HepG2 (cell line): ENCODE data around the gene EFNA3. TPM values are rescaled to one million over a fixed set of nuclear protein-coding genes. Genes with fewer than 3 reads are reported as not detected.

ENCODE experiments used
- ATF1 ChIP-seq: IDR thresholded peaks from 2 replicates; pipeline ENCODE4 v1.6.1; 2016; ENCODE audit warnings: mild to moderate bottlenecking, control low read depth
- FOXP1 ChIP-seq, 2 experiments: fragments of 450-650 bp in 1 of 2; IDR thresholded peaks; 2 replicates each; pipeline ENCODE4 v1.6.1; 2017 to 2018; ENCODE audit warnings: antibody characterized with exemption in 1 of 2
- GTF2F1 ChIP-seq: fragments of 150-350 bp; IDR thresholded peaks from 2 replicates; pipeline ENCODE4 v1.6.1; 2014; ENCODE audit warnings: low read length
- HNF4G ChIP-seq, 2 experiments: sonication (generic) in 1 of 2; formaldehyde crosslinking in 1 of 2; IDR thresholded peaks; 2 replicates each; pipeline versions ENCODE4 v1.4.0 to v1.6.1; 2011 to 2020; ENCODE audit warnings: borderline replicate concordance in 2 of 2, low read depth in 2 of 2, mild to moderate bottlenecking in 2 of 2, low read length in 1 of 2, missing genetic modification reagents in 1 of 2, moderate library complexity in 1 of 2
- HNRNPLL ChIP-seq: fragments of 200-400 bp; formaldehyde crosslinking; IDR thresholded peaks from 2 replicates; pipeline ENCODE4 v1.6.1; 2017; ENCODE audit warnings: mild to moderate bottlenecking, low read depth, low read length; ENCODE audit not compliant: poor library complexity, severe bottlenecking
- KLF6 ChIP-seq: IDR thresholded peaks from 2 replicates; pipeline ENCODE4 v1.8.0; 2016; ENCODE audit warnings: missing biosample characterization, missing genetic modification reagents
- MAFF ChIP-seq: IDR thresholded peaks from 2 replicates; pipeline ENCODE4 v1.6.1; 2011; ENCODE audit warnings: low read depth, low read length, improper control_type of control experiment
- NFKB2 ChIP-seq: sonication (generic); formaldehyde crosslinking; IDR thresholded peaks from 2 replicates; pipeline ENCODE4 v1.4.0; 2020; ENCODE audit warnings: missing genetic modification reagents, borderline replicate concordance
- NFRKB ChIP-seq: fragments of 450-650 bp; IDR thresholded peaks from 2 replicates; pipeline ENCODE4 v1.6.1; 2017
- NPAS2 ChIP-seq: sonication (generic); formaldehyde crosslinking; IDR thresholded peaks from 2 replicates; pipeline ENCODE4 v1.8.0; 2022; ENCODE audit warnings: mild to moderate bottlenecking, missing genetic modification reagents, borderline replicate concordance
- NRL ChIP-seq: sonication (generic); formaldehyde crosslinking; IDR thresholded peaks from 2 replicates; pipeline ENCODE4 v1.5.0; 2020; ENCODE audit warnings: missing genetic modification reagents, mild to moderate bottlenecking, moderate library complexity, borderline replicate concordance
- PTBP1 ChIP-seq: fragments of 200-400 bp; formaldehyde crosslinking; IDR thresholded peaks from 2 replicates; pipeline ENCODE4 v1.6.1; 2018; ENCODE audit warnings: low read length, low read depth; ENCODE audit not compliant: poor library complexity, severe bottlenecking
- TCF7L2 ChIP-seq: IDR thresholded peaks from 2 replicates; pipeline ENCODE4 v1.6.1; 2011; ENCODE audit warnings: mild to moderate bottlenecking, low read depth, low read length, moderate library complexity
- TEF ChIP-seq: sonication (generic); formaldehyde crosslinking; IDR thresholded peaks from 2 replicates; pipeline ENCODE4 v1.5.0; 2020; ENCODE audit warnings: missing genetic modification reagents
- TOPORS ChIP-seq: sonication (generic); formaldehyde crosslinking; IDR thresholded peaks from 2 replicates; pipeline ENCODE4 v1.8.0; 2023; ENCODE audit warnings: mild to moderate bottlenecking, missing genetic modification reagents
- WIZ ChIP-seq: sonication (generic); formaldehyde crosslinking; IDR thresholded peaks from 2 replicates; pipeline ENCODE4 v1.5.1; 2020; ENCODE audit warnings: mild to moderate bottlenecking, missing genetic modification reagents
- XBP1 ChIP-seq: sonication (generic); formaldehyde crosslinking; IDR thresholded peaks from 2 replicates; pipeline ENCODE4 v1.5.0; 2020; ENCODE audit warnings: missing genetic modification reagents
- ZBTB46 ChIP-seq: sonication (generic); formaldehyde crosslinking; IDR thresholded peaks from 2 replicates; pipeline ENCODE4 v1.4.0; 2020; ENCODE audit warnings: mild to moderate bottlenecking, missing genetic modification reagents, borderline replicate concordance
- ZNF296 ChIP-seq: sonication (generic); formaldehyde crosslinking; conservative IDR thresholded peaks from 2 replicates; pipeline ENCODE4 v1.5.0; 2020; ENCODE audit warnings: mild to moderate bottlenecking, missing genetic modification reagents
- ZNF484 ChIP-seq: sonication (generic); formaldehyde crosslinking; IDR thresholded peaks from 2 replicates; pipeline ENCODE4 v1.5.1; 2020; ENCODE audit warnings: mild to moderate bottlenecking, low read depth, missing genetic modification reagents, borderline replicate concordance
- ZNF781 ChIP-seq: sonication (generic); formaldehyde crosslinking; IDR thresholded peaks from 2 replicates; pipeline ENCODE4 v1.5.1; 2020; ENCODE audit warnings: borderline replicate concordance, mild to moderate bottlenecking, missing genetic modification reagents; ENCODE audit errors: not compliant biosample characterization
- ZNF788 ChIP-seq: sonication (generic); formaldehyde crosslinking; IDR thresholded peaks from 2 replicates; pipeline ENCODE4 v1.5.0; 2020; ENCODE audit warnings: mild to moderate bottlenecking, missing genetic modification reagents, borderline replicate concordance
- ZNF879 ChIP-seq: sonication (generic); formaldehyde crosslinking; IDR thresholded peaks from 2 replicates; pipeline ENCODE4 v1.8.1; 2023; ENCODE audit warnings: missing genetic modification reagents
- ZZZ3 ChIP-seq: sonication (generic); formaldehyde crosslinking; IDR thresholded peaks from 2 replicates; pipeline ENCODE4 v1.4.0; 2020; ENCODE audit warnings: missing genetic modification reagents, mild to moderate bottlenecking, borderline replicate concordance
- polyA plus RNA-seq, 8 experiments: library from polyadenylated mRNA; depleted of rRNA in 3 of 8; stranded (reverse) in 7 of 8; unstranded in 1 of 8; fragments of >200 nt; fragmentation: Illumina TruSeq in 4 of 8; extraction: Trizol in 4 of 8; gene quantifications; 2 replicates each; pipeline versions ENCODE4 v1.2.1 to v1.2.3, GENCODE V29; 2011 to 2016; ENCODE audit warnings: low read depth in 4 of 8, missing spikeins in 1 of 8, mixed read lengths in 1 of 8; ENCODE audit not compliant: insufficient read depth in 1 of 8
- total RNA-seq, 5 experiments: library from RNA; depleted of rRNA; stranded (reverse); fragments of >200 nt; fragmentation: Illumina TruSeq; extraction: Trizol; gene quantifications; 2 replicates each; pipeline ENCODE4 v1.2.3, GENCODE V29; 2016; ENCODE audit warnings: low read depth in 1 of 5
- TF ChIP-seq, protein P1 (sequence below): sonication (generic); formaldehyde crosslinking; IDR thresholded peaks from 2 replicates; pipeline ENCODE4 v1.5.1; 2020; ENCODE audit warnings: mild to moderate bottlenecking, missing genetic modification reagents, moderate library complexity
- TF ChIP-seq, protein P2 (sequence below): sonication (generic); formaldehyde crosslinking; IDR thresholded peaks from 2 replicates; pipeline ENCODE4 v1.4.0; 2020; ENCODE audit warnings: missing genetic modification reagents

Gene EFNA3
- total and polyA plus RNA-seq, 2 of the 13 experiments (the other 11 are each of a cell fraction or from before 2014, with no cell fraction given) = 1.0 to 5.7 TPM

DNA sequence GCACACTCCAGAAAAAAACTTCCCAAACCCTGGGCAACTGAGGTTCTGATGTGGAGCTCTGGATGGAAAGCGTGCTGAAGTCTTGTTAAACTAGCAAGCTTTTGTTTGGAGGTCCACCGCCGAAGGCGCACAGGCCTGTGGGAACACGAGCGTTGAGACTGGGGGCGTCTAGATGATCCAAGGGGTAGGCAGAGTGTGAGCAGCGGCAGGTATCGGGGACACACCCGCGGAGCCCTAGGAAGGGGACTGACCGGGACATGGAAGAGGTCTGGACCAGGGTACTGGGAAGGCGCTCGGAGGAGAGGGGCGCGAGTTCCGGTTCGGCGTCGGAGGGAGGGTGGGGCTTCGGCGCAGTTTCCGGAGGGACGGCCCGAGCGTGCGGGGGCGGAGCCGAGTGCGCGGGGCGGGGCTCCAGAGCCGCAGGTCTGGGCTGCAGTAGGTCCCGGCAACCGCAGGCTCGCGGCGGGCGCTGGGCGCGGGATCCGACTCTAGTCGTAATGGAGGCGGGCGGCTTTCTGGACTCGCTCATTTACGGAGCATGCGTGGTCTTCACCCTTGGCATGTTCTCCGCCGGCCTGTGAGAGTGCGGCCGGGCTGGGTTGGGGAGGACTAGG lies 56.9 kb downstream of the EFNA3 start, which contains the start of gene SLC50A1 (continued):
- peak; percentile 78 for TF ChIP-seq ZNF781 (CRISPR knock-in tag)
- peak; percentile 89; the same call in 1 of the 2 replicates for TF ChIP-seq ZBTB46 (CRISPR knock-in tag)
- TF ChIP-seq ZZZ3 (CRISPR knock-in tag) = no peak
- TF ChIP-seq, protein P1, sequence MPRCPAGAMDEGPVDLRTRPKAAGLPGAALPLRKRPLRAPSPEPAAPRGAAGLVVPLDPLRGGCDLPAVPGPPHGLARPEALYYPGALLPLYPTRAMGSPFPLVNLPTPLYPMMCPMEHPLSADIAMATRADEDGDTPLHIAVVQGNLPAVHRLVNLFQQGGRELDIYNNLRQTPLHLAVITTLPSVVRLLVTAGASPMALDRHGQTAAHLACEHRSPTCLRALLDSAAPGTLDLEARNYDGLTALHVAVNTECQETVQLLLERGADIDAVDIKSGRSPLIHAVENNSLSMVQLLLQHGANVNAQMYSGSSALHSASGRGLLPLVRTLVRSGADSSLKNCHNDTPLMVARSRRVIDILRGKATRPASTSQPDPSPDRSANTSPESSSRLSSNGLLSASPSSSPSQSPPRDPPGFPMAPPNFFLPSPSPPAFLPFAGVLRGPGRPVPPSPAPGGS (CRISPR knock-in tag) = no peak; the same call in 1 of the 2 replicates
- TF ChIP-seq MAFF = no peak
- no peak for TF ChIP-seq NPAS2 (CRISPR knock-in tag)
- TF ChIP-seq XBP1 (CRISPR knock-in tag) = peak; percentile 8
- no peak for TF ChIP-seq HNF4G (IDR thresholded peaks at IDR 0.05; ENCODE audit: borderline replicate concordance, low read depth, low read length)
- no peak for TF ChIP-seq HNF4G (CRISPR knock-in tag; IDR thresholded peaks at IDR 0.05; ENCODE audit: borderline replicate concordance, low read depth)
- no peak for TF ChIP-seq FOXP1 (IDR thresholded peaks at IDR 0.05)
- TF ChIP-seq FOXP1 (CRISPR knock-in tag; IDR thresholded peaks at IDR 0.05) = no peak
- TF ChIP-seq ZNF484 (CRISPR knock-in tag) = no peak
- no peak for TF ChIP-seq KLF6 (CRISPR knock-in tag)
- TF ChIP-seq WIZ (CRISPR knock-in tag) = no peak
- no peak for TF ChIP-seq NFRKB
- no peak for TF ChIP-seq ZNF296 (CRISPR knock-in tag)
- TF ChIP-seq TEF (CRISPR knock-in tag) = no peak
- TF ChIP-seq, protein P2, sequence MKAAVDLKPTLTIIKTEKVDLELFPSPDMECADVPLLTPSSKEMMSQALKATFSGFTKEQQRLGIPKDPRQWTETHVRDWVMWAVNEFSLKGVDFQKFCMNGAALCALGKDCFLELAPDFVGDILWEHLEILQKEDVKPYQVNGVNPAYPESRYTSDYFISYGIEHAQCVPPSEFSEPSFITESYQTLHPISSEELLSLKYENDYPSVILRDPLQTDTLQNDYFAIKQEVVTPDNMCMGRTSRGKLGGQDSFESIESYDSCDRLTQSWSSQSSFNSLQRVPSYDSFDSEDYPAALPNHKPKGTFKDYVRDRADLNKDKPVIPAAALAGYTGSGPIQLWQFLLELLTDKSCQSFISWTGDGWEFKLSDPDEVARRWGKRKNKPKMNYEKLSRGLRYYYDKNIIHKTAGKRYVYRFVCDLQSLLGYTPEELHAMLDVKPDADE (CRISPR knock-in tag) = peak; percentile 36; the same call in 1 of the 2 replicates
- TF ChIP-seq TOPORS (CRISPR knock-in tag) = peak; percentile 89
- TF ChIP-seq GTF2F1 = no peak
- TF ChIP-seq PTBP1 = no peak
- TF ChIP-seq ZNF879 (CRISPR knock-in tag) = no peak
- TF ChIP-seq NFKB2 (CRISPR knock-in tag) = peak; percentile 28; the same call in 1 of the 2 replicates
- peak; percentile 6; the same call in 1 of the 2 replicates for TF ChIP-seq NRL (CRISPR knock-in tag)
- TF ChIP-seq ATF1 (CRISPR knock-in tag) = no peak; the same call in 1 of the 2 replicates
- TF ChIP-seq ZNF788 (CRISPR knock-in tag) = no peak; the same call in 1 of the 2 replicates
- peak; percentile 98 for TF ChIP-seq HNRNPLL
- TF ChIP-seq TCF7L2 = no peak
